ENCODE measurements around the gene S100A4.
"Not testable (repeated sequence)": the region's sequence is repeated elsewhere in the genome, so short reads cannot be mapped to it uniquely, and the experiment has no call there.

The S100A4 gene

GRCh38 chr1:153567621-153568366, 22.2 kb upstream of the S100A4 start:
- DNase-seq (ENCODE audit: low spot score), result peak; percentile 70

GRCh38 chr1:153566414-153567371, 21.1 kb upstream of the S100A4 start:
- peak; percentile 99 for DNase-seq (ENCODE audit: low spot score)

GRCh38 chr1:153565529-153566374, 20.1 kb upstream of the S100A4 start, which contains the start of gene S100A2:
Gene S100A2, minus strand, starts transcription at chr1:153565844. Its CDS starts 1,967 bp downstream, at chr1:153563877.
- peak; percentile 87 for DNase-seq (ENCODE audit: low spot score)

- DNase-seq (ENCODE audit: low spot score), result no peak
Measured at GRCh38 chr1:153563991-153564390, 18.4 kb upstream of the S100A4 start.

GRCh38 chr1:153563483-153563901, 17.9 kb upstream of the S100A4 start:
- no peak for DNase-seq (ENCODE audit: low spot score)

- not testable (repeated sequence) for DNase-seq (ENCODE audit: low spot score)
Measured at GRCh38 chr1:153562021-153562420, 16.4 kb upstream of the S100A4 start.

GRCh38 chr1:153561466-153561985, 15.9 kb upstream of the S100A4 start:
- DNase-seq (ENCODE audit: low spot score), result no peak

GRCh38 chr1:153560771-153561465, 15.3 kb upstream of the S100A4 start:
- DNase-seq (ENCODE audit: low spot score), result no peak

GRCh38 chr1:153560241-153560640, 14.6 kb upstream of the S100A4 start:
- DNase-seq (ENCODE audit: low spot score), result no peak

GRCh38 chr1:153557877-153558276, 12.3 kb upstream of the S100A4 start:
- no peak for DNase-seq (ENCODE audit: low spot score)

- no peak for DNase-seq (ENCODE audit: low spot score)
Measured at GRCh38 chr1:153556348-153556747, 10.7 kb upstream of the S100A4 start.

GRCh38 chr1:153553830-153554541, 8.4 kb upstream of the S100A4 start:
- DNase-seq (ENCODE audit: low spot score), result no peak

GRCh38 chr1:153553096-153553495, 7.5 kb upstream of the S100A4 start:
- no peak for DNase-seq (ENCODE audit: low spot score)

- DNase-seq (ENCODE audit: low spot score), result no peak
Measured at GRCh38 chr1:153552335-153552734, 6.7 kb upstream of the S100A4 start.

- no peak for DNase-seq (ENCODE audit: low spot score)
Measured at GRCh38 chr1:153550827-153551500, 5.4 kb upstream of the S100A4 start.

- no peak for DNase-seq (ENCODE audit: low spot score)
Measured at GRCh38 chr1:153550398-153550758, 4.8 kb upstream of the S100A4 start.

GRCh38 chr1:153549741-153550397, 4.3 kb upstream of the S100A4 start:
- DNase-seq (ENCODE audit: low spot score), result no peak

- DNase-seq (ENCODE audit: low spot score), result peak; percentile 79
Measured at GRCh38 chr1:153548722-153549688, 3.4 kb upstream of the S100A4 start, which contains the start of gene S100A3. Gene S100A3, minus strand, starts transcription at chr1:153549258. Its CDS starts 773 bp downstream, at chr1:153548485.

Data from LoVo (cell line).